ENCODE results near the gene WFS1. TPM values are rescaled to one million over a fixed set of nuclear protein-coding genes. Genes with fewer than 3 reads are reported as not detected.

Gene WFS1
- total RNA-seq, 1 donor from 2014 or later = 11.6 TPM

DNA sequence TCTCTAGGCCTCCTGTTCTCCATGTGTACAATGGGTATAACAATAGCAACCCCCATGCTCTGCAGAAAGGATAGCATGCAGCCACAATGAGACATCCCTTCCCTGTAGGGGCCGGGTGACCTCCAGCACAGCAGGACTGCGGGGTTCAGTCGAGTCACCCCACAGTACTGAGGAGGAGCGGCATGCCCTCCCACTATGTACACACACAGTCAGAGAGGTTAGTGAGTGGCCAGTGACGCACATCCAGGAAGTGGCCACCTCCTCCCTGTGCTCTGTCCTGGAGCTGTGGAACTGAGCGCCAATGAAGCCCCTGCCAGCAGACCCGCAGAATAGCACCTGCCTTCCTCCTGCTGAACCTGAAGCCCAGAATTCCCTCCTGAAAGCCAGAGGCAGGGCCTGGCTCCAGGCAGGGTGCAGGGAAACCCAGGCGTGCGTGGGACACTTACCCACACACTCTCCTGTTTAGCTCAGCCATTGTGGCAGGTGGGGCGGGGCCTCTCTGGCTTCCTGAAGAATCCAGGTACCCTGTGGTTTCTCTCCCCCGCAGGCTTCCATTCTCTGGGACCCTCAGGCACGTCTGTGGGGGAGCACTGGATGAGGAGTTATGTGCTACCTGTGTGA is 50.0 kb downstream of the WFS1 start:
- no peak overlapping the region for H3K4me3 ChIP-seq (ENCODE audit: low read depth, low read length)
- TF ChIP-seq, protein P1, sequence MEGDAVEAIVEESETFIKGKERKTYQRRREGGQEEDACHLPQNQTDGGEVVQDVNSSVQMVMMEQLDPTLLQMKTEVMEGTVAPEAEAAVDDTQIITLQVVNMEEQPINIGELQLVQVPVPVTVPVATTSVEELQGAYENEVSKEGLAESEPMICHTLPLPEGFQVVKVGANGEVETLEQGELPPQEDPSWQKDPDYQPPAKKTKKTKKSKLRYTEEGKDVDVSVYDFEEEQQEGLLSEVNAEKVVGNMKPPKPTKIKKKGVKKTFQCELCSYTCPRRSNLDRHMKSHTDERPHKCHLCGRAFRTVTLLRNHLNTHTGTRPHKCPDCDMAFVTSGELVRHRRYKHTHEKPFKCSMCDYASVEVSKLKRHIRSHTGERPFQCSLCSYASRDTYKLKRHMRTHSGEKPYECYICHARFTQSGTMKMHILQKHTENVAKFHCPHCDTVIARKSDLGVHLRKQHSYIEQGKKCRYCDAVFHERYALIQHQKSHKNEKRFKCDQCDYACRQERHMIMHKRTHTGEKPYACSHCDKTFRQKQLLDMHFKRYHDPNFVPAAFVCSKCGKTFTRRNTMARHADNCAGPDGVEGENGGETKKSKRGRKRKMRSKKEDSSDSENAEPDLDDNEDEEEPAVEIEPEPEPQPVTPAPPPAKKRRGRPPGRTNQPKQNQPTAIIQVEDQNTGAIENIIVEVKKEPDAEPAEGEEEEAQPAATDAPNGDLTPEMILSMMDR (conservative IDR thresholded peaks at IDR 0.05; ENCODE audit: low read depth, low read length) = no peak
- no peak for DNase-seq (ENCODE audit: low read depth)

DNA sequence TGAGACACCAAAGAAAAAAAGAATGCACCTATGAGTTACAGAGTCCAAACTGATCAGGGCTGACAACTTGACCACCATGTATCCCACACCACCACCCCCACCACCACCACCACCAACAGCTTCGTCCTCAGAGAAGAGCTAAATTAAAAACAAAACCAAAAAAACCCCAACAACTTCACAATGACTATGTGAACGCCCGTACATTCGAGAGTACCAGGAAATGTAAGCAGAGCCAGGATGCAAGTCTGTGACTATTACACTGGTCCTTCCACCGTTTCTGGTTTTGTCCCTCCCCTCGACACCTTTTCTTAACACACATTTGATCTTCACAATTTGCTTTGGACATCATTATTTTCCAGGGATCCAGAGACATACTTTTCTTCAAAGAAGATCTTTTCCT is 51.0 kb downstream of the WFS1 start:
- no peak overlapping the region for H3K4me3 ChIP-seq (ENCODE audit: low read depth, low read length)
- TF ChIP-seq, protein P1 (conservative IDR thresholded peaks at IDR 0.05; ENCODE audit: low read depth, low read length) = no peak

DNA sequence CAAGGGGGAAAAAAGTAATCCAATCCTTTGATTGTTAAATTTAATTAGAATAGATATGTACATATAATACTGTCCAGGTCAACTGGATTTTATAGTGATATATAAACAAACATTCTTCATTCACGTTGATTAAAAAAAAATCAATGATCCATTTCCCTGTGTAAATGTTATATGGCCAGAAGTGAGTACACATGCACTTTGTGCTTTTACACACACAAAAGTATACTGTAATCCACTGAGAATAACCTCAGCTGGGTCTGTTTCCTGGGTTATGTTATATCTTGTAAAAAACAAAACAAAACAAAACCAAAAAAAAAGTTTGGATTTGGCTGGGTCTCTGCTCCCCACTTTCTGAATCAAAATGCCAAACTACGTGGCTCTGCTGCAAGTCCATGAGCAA is 51.7 kb downstream of the WFS1 start:
- DNase-seq (ENCODE audit: low read depth) = no peak
- TF ChIP-seq, protein P1 (conservative IDR thresholded peaks at IDR 0.05; ENCODE audit: low read depth, low read length) = no peak
- H3K4me3 ChIP-seq (ENCODE audit: low read depth, low read length) = no peak overlapping the region

More for the DNA sequence above, 51.0 kb downstream of the WFS1 start:
- DNase-seq (ENCODE audit: low read depth) = no peak

DNA sequence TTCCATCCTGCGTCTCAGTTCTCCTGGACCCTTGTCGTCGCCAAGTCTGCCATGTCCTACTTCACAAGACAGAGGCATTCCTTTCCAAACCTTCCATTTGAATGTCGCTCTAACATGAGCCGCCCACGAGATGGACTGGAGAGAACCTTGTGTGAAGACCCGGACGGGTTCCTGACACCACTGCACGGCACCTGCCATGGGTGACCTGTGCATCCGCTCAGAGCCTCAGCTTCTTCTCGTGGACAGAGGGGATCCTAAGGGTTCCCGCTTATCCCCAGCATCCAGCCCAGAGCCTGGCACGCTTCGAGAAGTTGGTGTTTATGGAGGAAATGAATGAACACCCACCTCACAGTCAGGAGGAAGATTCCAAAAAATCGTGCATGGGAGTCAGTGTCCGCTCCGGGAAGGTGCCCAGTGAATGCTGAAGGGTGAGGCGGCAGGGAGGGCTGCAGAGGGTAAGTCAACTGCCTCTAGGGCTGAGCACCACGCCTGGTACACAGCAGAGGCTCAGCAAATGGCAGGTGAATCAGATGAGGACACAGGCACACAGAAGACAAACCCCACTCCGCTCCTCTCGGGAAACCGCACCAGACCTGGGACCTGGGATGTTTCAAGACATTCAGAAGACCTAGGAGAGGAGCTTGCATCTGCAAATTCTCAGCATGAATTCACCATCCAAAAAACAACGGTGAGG is 52.6 kb downstream of the WFS1 start:
- TF ChIP-seq, protein P1 (conservative IDR thresholded peaks at IDR 0.05; ENCODE audit: low read depth, low read length) = no peak
- no peak for DNase-seq (ENCODE audit: low read depth)

DNA sequence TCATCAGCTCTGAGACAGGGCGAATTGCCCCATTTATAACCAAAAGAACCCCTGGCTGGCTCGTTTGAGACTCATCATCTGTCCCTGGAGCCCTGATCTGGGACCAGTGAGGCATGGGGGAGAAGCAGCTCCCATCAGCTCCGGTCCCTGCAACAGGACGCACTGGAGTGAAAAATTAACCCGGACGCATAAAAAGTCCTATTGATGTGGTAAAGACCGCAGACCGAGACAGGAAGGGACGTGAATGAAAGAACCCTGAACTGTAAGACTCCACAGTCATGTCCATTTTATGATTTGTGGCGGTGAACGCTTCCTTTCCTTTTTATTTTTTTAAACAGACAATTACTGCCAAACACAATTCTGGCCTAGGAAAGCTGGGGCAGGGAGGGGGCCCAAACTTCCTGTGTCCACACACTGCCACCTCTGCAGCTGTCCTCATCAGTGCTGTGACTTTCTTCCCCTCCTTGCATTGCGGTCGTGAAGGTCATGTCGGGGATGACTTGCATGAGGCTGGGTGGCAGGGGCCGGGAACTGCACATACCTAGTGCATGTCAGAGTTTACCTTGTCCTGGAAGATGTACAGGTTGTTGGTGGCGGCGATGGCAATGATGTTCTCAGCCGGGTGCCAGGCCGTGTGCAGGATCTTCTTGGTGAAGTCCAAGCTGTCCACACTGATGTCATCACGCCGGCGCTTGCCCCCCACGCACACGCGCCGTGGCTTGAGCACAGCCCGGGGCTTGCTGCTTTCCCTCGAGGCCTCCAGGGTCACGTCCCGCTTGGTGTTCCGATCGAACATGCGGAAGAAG is 53.3 kb downstream of the WFS1 start:
- TF ChIP-seq, protein P1 (conservative IDR thresholded peaks at IDR 0.05; ENCODE audit: low read depth, low read length) = no peak
- H3K4me3 ChIP-seq (ENCODE audit: low read depth, low read length) = no peak overlapping the region
- DNase-seq (ENCODE audit: low read depth) = no peak

More for the DNA sequence above, 52.6 kb downstream of the WFS1 start:
- H3K4me3 ChIP-seq (ENCODE audit: low read depth, low read length) = no peak overlapping the region

DNA sequence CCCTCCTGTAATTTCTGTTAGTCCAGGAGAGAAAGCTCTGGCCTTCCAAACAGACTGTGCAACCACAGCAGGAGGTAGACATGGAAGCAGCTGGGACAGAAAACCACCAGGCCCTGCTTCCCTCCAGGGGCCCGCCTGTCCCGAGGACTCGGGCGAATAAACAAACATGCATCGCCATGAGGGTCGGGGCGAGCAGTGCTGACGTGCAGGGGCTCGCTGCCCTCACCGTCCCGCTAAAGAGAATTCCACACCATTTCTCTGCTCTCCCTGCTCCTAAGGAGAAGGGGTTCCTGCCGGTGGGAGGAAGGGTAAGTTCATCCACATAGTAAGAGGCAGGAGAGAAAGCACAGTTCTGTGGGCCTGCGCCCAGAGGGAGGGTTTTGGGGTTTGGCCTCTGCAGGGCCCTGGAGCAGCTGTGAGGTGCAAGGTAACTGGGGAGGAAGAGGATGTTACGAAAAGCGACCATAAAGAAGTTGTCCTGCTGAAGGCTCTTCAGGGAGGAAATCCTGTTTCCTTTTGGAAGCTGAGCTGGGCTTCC is 54.9 kb downstream of the WFS1 start:
- H3K4me3 ChIP-seq (ENCODE audit: low read depth, low read length) = no peak overlapping the region
- no peak for DNase-seq (ENCODE audit: low read depth)
- TF ChIP-seq, protein P1 (conservative IDR thresholded peaks at IDR 0.05; ENCODE audit: low read depth, low read length) = no peak
